GM18909 (cell line): Measurements from ENCODE around the gene HAND2.

Source experiments
- ATAC-seq: cut with Tn5 transposase; IDR thresholded peaks from one replicate; pipeline ENCODE4 v1.9.1; 2021; ENCODE audit warnings: mild to moderate bottlenecking; ENCODE audit not compliant: unreplicated experiment, poor library complexity

The HAND2 gene

GRCh38 chr4:173485164-173485563, 44.9 kb downstream of the HAND2 start:
- ATAC-seq: no peak

GRCh38 chr4:173482330-173482931, 47.6 kb downstream of the HAND2 start:
- no peak for ATAC-seq

DNA sequence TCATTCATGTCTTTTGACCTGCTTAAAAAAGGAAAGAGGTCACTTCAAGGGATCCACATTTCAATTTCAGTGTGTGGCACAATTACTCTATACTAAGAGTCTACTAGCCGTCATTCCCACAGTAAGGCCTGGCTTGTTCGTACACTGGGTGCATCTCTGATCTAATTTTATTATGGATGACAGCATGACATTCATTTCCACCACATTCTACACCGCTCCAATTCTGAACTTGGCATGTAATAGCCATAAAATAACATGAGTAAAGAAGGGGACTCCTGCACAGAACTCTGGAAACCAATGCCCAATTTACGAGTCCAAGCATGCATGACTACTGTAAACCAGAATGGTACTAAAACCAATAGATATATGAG, 51.1 kb downstream of the HAND2 start:
- ATAC-seq: no peak

GRCh38 chr4:173478201-173478912, 51.7 kb downstream of the HAND2 start:
- no peak for ATAC-seq

GRCh38 chr4:173477016-173477415, 53.0 kb downstream of the HAND2 start:
- no peak for ATAC-seq
